H1 (cell line): ENCODE measurements around the gene NEK9. TPM values are rescaled to one million over a fixed set of nuclear protein-coding genes. Genes with fewer than 3 reads are reported as not detected.

Experiments used
- CTCF ChIA-PET: fragments of 300-600 bp; sonication (Branson Sonifier 250); formaldehyde crosslinking; loops from one replicate; lab custom pipeline; 2021; ENCODE audit not compliant: partially characterized antibody; lab: Charles Lee
- POLR2A ChIA-PET: fragments of 300-600 bp; sonication (Branson Sonifier 250); formaldehyde crosslinking; loops from one replicate; lab custom pipeline; 2021; ENCODE audit warnings: inconsistent platforms; ENCODE audit not compliant: partially characterized antibody; lab: Charles Lee
- DNase-seq, 2 experiments: peaks; one replicate each; pipeline versions ENCODE4 v3.0.0 to v3.0.0-alpha.2; 2010 to 2022; ENCODE audit warnings: low spot score in 2 of 2, low read depth in 1 of 2, mixed read lengths in 1 of 2
- FAIRE-seq: peaks from 2 replicates; lab custom pipeline; 2011; peaks lifted over from hg19 to GRCh38; lab: Jason Lieb, UNC
- H2AFZ ChIP-seq: 2 replicates; pipeline ENCODE4 v1.8.1; 2012; ENCODE audit warnings: low read length, inconsistent platforms
- H2AK5ac ChIP-seq: 2 replicates; pipeline ENCODE4 v1.6.1; 2013; ENCODE audit warnings: low read depth, low read length
- H2BK120ac ChIP-seq: replicated peaks from 2 replicates; pipeline ENCODE3; 2013; ENCODE audit warnings: low read depth, low read length, inconsistent platforms
- H2BK12ac ChIP-seq: 2 replicates; pipeline ENCODE4 v1.6.1; 2013; ENCODE audit warnings: low read depth, low read length
- H2BK15ac ChIP-seq: 2 replicates; pipeline ENCODE4 v1.6.1; 2013; ENCODE audit warnings: low read length
- H2BK20ac ChIP-seq: 2 replicates; pipeline ENCODE4 v1.6.1; 2013; ENCODE audit warnings: low read length
- H2BK5ac ChIP-seq: 2 replicates; pipeline ENCODE4 v1.6.1; 2013; ENCODE audit warnings: low read depth, low read length
- H3K14ac ChIP-seq: 2 replicates; pipeline ENCODE4 v1.6.1; 2013; ENCODE audit warnings: inconsistent platforms; ENCODE audit not compliant: insufficient read length
- H3K18ac ChIP-seq: 2 replicates; pipeline ENCODE4 v1.6.1; 2013; ENCODE audit warnings: low read length; ENCODE audit errors: extremely low read depth
- H3K23ac ChIP-seq: 2 replicates; pipeline ENCODE4 v1.6.1; 2013; ENCODE audit warnings: inconsistent platforms; ENCODE audit not compliant: insufficient read length
- H3K23me2 ChIP-seq: 2 replicates; pipeline ENCODE4 v1.6.1; 2013; ENCODE audit warnings: low read depth, low read length
- H3K27ac ChIP-seq: 2 replicates; pipeline ENCODE4 v1.6.1; 2011; ENCODE audit warnings: low read depth, low read length, inconsistent platforms
- H3K27me3 ChIP-seq, 4 experiments: replicated peaks in 1 of 4; 1 replicate in 1 of 4; 2 replicates in 3 of 4; pipeline versions ENCODE4 v1.6.1 to v1.8.1; 2011 to 2013; ENCODE audit warnings: low read length in 3 of 4, mild to moderate bottlenecking in 3 of 4, inconsistent platforms in 2 of 4, mixed read lengths in 2 of 4, moderate library complexity in 1 of 4; ENCODE audit not compliant: control insufficient read depth in 3 of 4, insufficient read depth in 3 of 4; ENCODE audit errors: extremely low read depth in 1 of 4
- H3K36me3 ChIP-seq, 4 experiments: 2 replicates each; pipeline versions ENCODE4 v1.6.1 to v1.8.1; 2011 to 2013; ENCODE audit warnings: mild to moderate bottlenecking in 4 of 4, low read length in 3 of 4, moderate library complexity in 2 of 4, control low read depth in 1 of 4, inconsistent platforms in 1 of 4; ENCODE audit not compliant: insufficient read depth in 4 of 4, control insufficient read depth in 2 of 4
- H3K4ac ChIP-seq: replicated peaks from 2 replicates; pipeline ENCODE3; 2013; ENCODE audit warnings: low read length, low read depth, mixed read lengths, inconsistent platforms; ENCODE audit not compliant: insufficient read length
- H3K4me1 ChIP-seq, 4 experiments: replicated peaks in 1 of 4; 1 replicate in 1 of 4; 2 replicates in 3 of 4; pipeline versions ENCODE4 v1.6.1 to v1.8.1; 2011 to 2013; ENCODE audit warnings: low read length in 3 of 4, inconsistent platforms in 2 of 4, mixed read lengths in 1 of 4; ENCODE audit not compliant: insufficient read depth in 4 of 4, control insufficient read depth in 3 of 4
- H3K4me2 ChIP-seq, 2 experiments: 2 replicates each; pipeline versions ENCODE4 v1.6.1 to v1.8.1; 2011 to 2013; ENCODE audit warnings: low read depth in 2 of 2, low read length in 2 of 2, control low read depth in 1 of 2, inconsistent platforms in 1 of 2, mild to moderate bottlenecking in 1 of 2; ENCODE audit not compliant: insufficient read depth in 1 of 2
- H3K4me3 ChIP-seq, 4 experiments: fragments of 200-600, 300-600 bp in 1 of 4; sonication (generic), shearing (Covaris generic), sonication (Bioruptor Twin) in 1 of 4; 2 replicates each; pipeline versions ENCODE4 v1.5.1 to v1.8.1; 2011 to 2016; ENCODE audit warnings: low read length in 4 of 4, low read depth in 3 of 4, control low read depth in 2 of 4, inconsistent platforms in 2 of 4, mild to moderate bottlenecking in 2 of 4, mixed read lengths in 1 of 4, moderate library complexity in 1 of 4; ENCODE audit not compliant: insufficient read depth in 2 of 4; ENCODE audit errors: extremely low read depth in 1 of 4
- H3K56ac ChIP-seq: replicated peaks from 2 replicates; pipeline ENCODE3; 2013; ENCODE audit warnings: low read depth, mild to moderate bottlenecking, mixed read lengths, low read length, inconsistent platforms; ENCODE audit not compliant: insufficient read length
- H3K79me1 ChIP-seq: 2 replicates; pipeline ENCODE4 v1.6.1; 2013; ENCODE audit warnings: low read depth, low read length, control low read depth
- H3K79me2 ChIP-seq, 2 experiments: 2 replicates each; pipeline versions ENCODE4 v1.6.1 to v1.8.1; 2012 to 2013; ENCODE audit warnings: low read length in 2 of 2, mild to moderate bottlenecking in 2 of 2, inconsistent platforms in 1 of 2; ENCODE audit not compliant: insufficient read depth in 2 of 2, control insufficient read depth in 1 of 2
- H3K9ac ChIP-seq, 4 experiments: replicated peaks in 1 of 4; 1 replicate in 1 of 4; 2 replicates in 3 of 4; pipeline versions ENCODE4 v1.6.1 to v1.8.1; 2011 to 2013; ENCODE audit warnings: low read depth in 3 of 4, low read length in 3 of 4, control low read depth in 2 of 4, mild to moderate bottlenecking in 2 of 4, moderate library complexity in 2 of 4, inconsistent platforms in 1 of 4; ENCODE audit errors: extremely low read depth in 1 of 4
- H3K9me3 ChIP-seq, 2 experiments: 2 replicates each; pipeline versions ENCODE4 v1.6.1 to v1.8.1; 2012 to 2013; ENCODE audit warnings: mild to moderate bottlenecking in 2 of 2, moderate library complexity in 2 of 2, control low read depth in 1 of 2, inconsistent platforms in 1 of 2, low read depth in 1 of 2, low read length in 1 of 2, mixed read lengths in 1 of 2; ENCODE audit not compliant: insufficient read depth in 2 of 2
- H4K20me1 ChIP-seq, 2 experiments: replicated peaks in 1 of 2; 2 replicates each; pipeline versions ENCODE3 to v1.8.1; 2011 to 2013; ENCODE audit warnings: inconsistent platforms in 2 of 2, low read length in 2 of 2, mild to moderate bottlenecking in 1 of 2; ENCODE audit not compliant: insufficient read depth in 2 of 2, control insufficient read depth in 1 of 2
- H4K5ac ChIP-seq: 2 replicates; pipeline ENCODE4 v1.6.1; 2013; ENCODE audit warnings: low read length, low read depth, mixed read lengths, inconsistent platforms; ENCODE audit not compliant: insufficient read length
- H4K8ac ChIP-seq: 2 replicates; pipeline ENCODE4 v1.8.0; 2013; ENCODE audit warnings: mild to moderate bottlenecking, moderate library complexity, low read length, inconsistent platforms; ENCODE audit not compliant: insufficient read depth; ENCODE audit errors: extremely low read depth
- H4K91ac ChIP-seq: replicated peaks from 2 replicates; pipeline ENCODE3; 2013; ENCODE audit warnings: low read length, mixed read lengths, inconsistent platforms; ENCODE audit not compliant: insufficient read length
- FOSL1 ChIP-seq: IDR thresholded peaks from 2 replicates; pipeline ENCODE4 v1.6.1; 2011; ENCODE audit warnings: mild to moderate bottlenecking, low read depth, low read length, moderate library complexity; ENCODE audit not compliant: insufficient read depth
- SIN3A ChIP-seq, 2 experiments: IDR thresholded peaks in 1 of 2; conservative IDR thresholded peaks in 1 of 2; 2 replicates each; pipeline ENCODE4 v1.6.1; 2011 to 2012; ENCODE audit warnings: low read length in 2 of 2, improper control_type of control experiment in 1 of 2, low read depth in 1 of 2, mild to moderate bottlenecking in 1 of 2
- SRF ChIP-seq: IDR thresholded peaks from 2 replicates; pipeline ENCODE4 v1.6.1; 2011; ENCODE audit warnings: mild to moderate bottlenecking, low read depth, low read length, moderate library complexity
- TAF1 ChIP-seq: IDR thresholded peaks from 2 replicates; pipeline ENCODE4 v1.6.1; 2011; ENCODE audit warnings: mild to moderate bottlenecking, low read depth, low read length
- TBP ChIP-seq: IDR thresholded peaks from 2 replicates; pipeline ENCODE4 v1.6.1; 2011; ENCODE audit warnings: low read depth, low read length, improper control_type of control experiment
- TCF12 ChIP-seq: IDR thresholded peaks from 2 replicates; pipeline ENCODE4 v1.6.1; 2011; ENCODE audit warnings: low read depth, mild to moderate bottlenecking, low read length
- YY1 ChIP-seq: IDR thresholded peaks from 2 replicates; pipeline ENCODE4 v1.6.1; 2011; ENCODE audit warnings: low read depth, mild to moderate bottlenecking, low read length
- WGBS, 2 experiments: shearing (Covaris generic) in 1 of 2; methylation state at CpG; one replicate each; pipeline versions ENCODE4 v1.1.6 to v1.1.7; 2013 to 2015; ENCODE audit warnings: low lambda C conversion rate in 2 of 2, mixed read lengths in 2 of 2, inconsistent platforms in 1 of 2, low coverage in 1 of 2, missing lambda C conversion rate in 1 of 2; ENCODE audit not compliant: insufficient replicate concordance in 2 of 2, insufficient coverage in 1 of 2, insufficient read length in 1 of 2; ENCODE audit errors: extremely low coverage in 1 of 2, missing lambda C conversion rate in 1 of 2; 5-methylcytosine and 5-hydroxymethylcytosine counted together
- polyA plus RNA-seq, 7 experiments: library from polyadenylated mRNA; depleted of rRNA in 3 of 7; stranded (reverse) in 5 of 7; unstranded in 2 of 7; fragments of >200 nt in 5 of 7; fragments of 200-250 nt in 2 of 7; gene quantifications; 1 replicate in 5 of 7; 2 replicates in 1 of 7; 4 replicates in 1 of 7; pipeline versions ENCODE4 v1.2.1 to v1.2.3, GENCODE V29; 2011 to 2013; ENCODE audit warnings: missing spikeins in 2 of 7, mixed read lengths in 2 of 7
- total RNA-seq: library from RNA; stranded (reverse); fragmentation: NEBNext Ultra II Directional; extraction: Animal tissue kit (Norgen Biotek cat#: 25700); gene quantifications from 2 replicates; pipeline ENCODE4 v1.2.1, GENCODE V29; 2021
- TF ChIP-seq, protein P1 (sequence below): IDR thresholded peaks from 2 replicates; pipeline ENCODE4 v1.6.1; 2012; ENCODE audit warnings: inconsistent platforms
- TF ChIP-seq, protein P2 (sequence below), 3 experiments: IDR thresholded peaks; 1 replicate in 2 of 3; 2 replicates in 1 of 3; pipeline versions ENCODE4 v1.5.1 to v1.6.1; 2011; ENCODE audit warnings: low read length in 3 of 3, mild to moderate bottlenecking in 3 of 3, inconsistent platforms in 2 of 3, low read depth in 1 of 3, moderate library complexity in 1 of 3; ENCODE audit not compliant: insufficient read depth in 1 of 3; ENCODE audit errors: control extremely low read depth in 1 of 3

The NEK9 gene
- total and polyA plus RNA-seq, 2 of the 8 experiments (the other 6 are each of a cell fraction or from before 2014, with no cell fraction given) = 16.0 to 43.6 TPM

DNA sequence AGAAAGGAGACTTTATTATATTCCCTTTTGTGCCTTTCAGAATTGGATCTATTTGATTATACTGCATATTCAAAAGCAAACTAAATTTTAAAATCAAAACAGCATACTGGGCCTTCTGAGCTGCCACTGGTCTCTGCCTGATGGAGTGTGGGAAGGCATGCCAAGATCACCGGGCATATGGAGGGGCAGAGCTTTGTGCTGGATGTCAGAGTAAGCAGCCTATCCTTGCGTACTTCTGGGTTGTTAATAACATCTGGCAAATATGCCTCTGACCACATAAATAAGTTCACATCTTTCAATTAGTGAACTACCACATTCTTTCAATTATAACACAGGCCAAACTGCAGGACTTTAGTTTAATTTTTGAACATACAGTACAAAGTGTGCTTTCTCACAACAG, 93.9 kb downstream of the NEK9 start:
- H2BK120ac ChIP-seq = no peak overlapping the region
- no peaks in the 10 kb centered on the region for H3K23me2 ChIP-seq
- H4K20me1 ChIP-seq = no peaks in the 10 kb centered on the region
- no peaks in the 10 kb centered on the region for H3K4me1 ChIP-seq
- no peak overlapping the region for H2BK15ac ChIP-seq
- H3K4me3 ChIP-seq = no peak overlapping the region
- no peak overlapping the region for H3K27ac ChIP-seq
- H3K4ac ChIP-seq = no peak overlapping the region
- no peak overlapping the region for H3K23ac ChIP-seq
- H3K27me3 ChIP-seq = no peaks in the 10 kb centered on the region
- no peaks in the 10 kb centered on the region; the same call in 1 of the 2 replicates for H3K79me1 ChIP-seq
- no peak overlapping the region for H2BK20ac ChIP-seq
- ChIA-PET POLR2A (interaction anchor here (0.7 to 1.7 kb wide), 2 partner anchors 38 to 69 kb away, joined by 3 to 4 read pairs; no protein-coding TSS in a partner anchor), CTCF (interaction anchor here (0.7 to 3.0 kb wide), 3 partner anchors 9 to 108 kb away, joined by 3 to 8 read pairs (median 4); no protein-coding TSS in a partner anchor)
- DNase-seq (no peak), FAIRE-seq (no peak)
- H3K56ac ChIP-seq = no peak overlapping the region
- no peaks in the 10 kb centered on the region for H3K9me3 ChIP-seq
- no peak overlapping the region for H4K5ac ChIP-seq
- TF ChIP-seq, protein P1, sequence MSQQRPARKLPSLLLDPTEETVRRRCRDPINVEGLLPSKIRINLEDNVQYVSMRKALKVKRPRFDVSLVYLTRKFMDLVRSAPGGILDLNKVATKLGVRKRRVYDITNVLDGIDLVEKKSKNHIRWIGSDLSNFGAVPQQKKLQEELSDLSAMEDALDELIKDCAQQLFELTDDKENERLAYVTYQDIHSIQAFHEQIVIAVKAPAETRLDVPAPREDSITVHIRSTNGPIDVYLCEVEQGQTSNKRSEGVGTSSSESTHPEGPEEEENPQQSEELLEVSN = no peak
- TF ChIP-seq TBP (no peak), FOSL1 (no peak), SIN3A (conservative IDR thresholded peaks at IDR 0.05 in 1 of 2, IDR thresholded peaks at IDR 0.05 in 1 of 2; ENCODE audit: low read depth in 1 of 2, low read length in 2 of 2) (no peak), SRF (no peak), TAF1 (no peak), TCF12 (no peak), YY1 (no peak)
- TF ChIP-seq, protein P2, sequence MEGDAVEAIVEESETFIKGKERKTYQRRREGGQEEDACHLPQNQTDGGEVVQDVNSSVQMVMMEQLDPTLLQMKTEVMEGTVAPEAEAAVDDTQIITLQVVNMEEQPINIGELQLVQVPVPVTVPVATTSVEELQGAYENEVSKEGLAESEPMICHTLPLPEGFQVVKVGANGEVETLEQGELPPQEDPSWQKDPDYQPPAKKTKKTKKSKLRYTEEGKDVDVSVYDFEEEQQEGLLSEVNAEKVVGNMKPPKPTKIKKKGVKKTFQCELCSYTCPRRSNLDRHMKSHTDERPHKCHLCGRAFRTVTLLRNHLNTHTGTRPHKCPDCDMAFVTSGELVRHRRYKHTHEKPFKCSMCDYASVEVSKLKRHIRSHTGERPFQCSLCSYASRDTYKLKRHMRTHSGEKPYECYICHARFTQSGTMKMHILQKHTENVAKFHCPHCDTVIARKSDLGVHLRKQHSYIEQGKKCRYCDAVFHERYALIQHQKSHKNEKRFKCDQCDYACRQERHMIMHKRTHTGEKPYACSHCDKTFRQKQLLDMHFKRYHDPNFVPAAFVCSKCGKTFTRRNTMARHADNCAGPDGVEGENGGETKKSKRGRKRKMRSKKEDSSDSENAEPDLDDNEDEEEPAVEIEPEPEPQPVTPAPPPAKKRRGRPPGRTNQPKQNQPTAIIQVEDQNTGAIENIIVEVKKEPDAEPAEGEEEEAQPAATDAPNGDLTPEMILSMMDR (IDR thresholded peaks at IDR 0.05; ENCODE audit: control extremely low read depth in 1 of 3, insufficient read depth in 1 of 3, low read depth in 1 of 3, low read length in 3 of 3) = no peak
- H4K8ac ChIP-seq = no peak overlapping the region
- H3K14ac ChIP-seq = no peak overlapping the region
- 100% methylated on average over 2 of the region's 2 CpGs; no CpG with 5 or more reads in 1 of the 2 experiments for WGBS, 2 experiments
- no peak overlapping the region for H3K9ac ChIP-seq
- no peak overlapping the region for H4K91ac ChIP-seq
- no peak overlapping the region for H2BK12ac ChIP-seq
- H2BK5ac ChIP-seq = no peak overlapping the region
- no peaks in the 10 kb centered on the region for H3K79me2 ChIP-seq
- H3K4me2 ChIP-seq = no peak overlapping the region
- H2AFZ ChIP-seq = no peak overlapping the region
- H2AK5ac ChIP-seq = no peak overlapping the region
- H3K36me3 ChIP-seq = peaks cover 0 to 25% (median 3%) of the 10 kb centered on the region in 4 experiments; a peak in 3 of 8 replicates
- H3K18ac ChIP-seq = no peak overlapping the region
